NCI-H82 (cell line): Measurements from ENCODE around the gene LPAR6.

ENCODE experiments used
- DNase-seq: peaks from one replicate; lab custom pipeline; 2025; lab: John Stamatoyannopoulos, UW

LPAR6 gene

DNA sequence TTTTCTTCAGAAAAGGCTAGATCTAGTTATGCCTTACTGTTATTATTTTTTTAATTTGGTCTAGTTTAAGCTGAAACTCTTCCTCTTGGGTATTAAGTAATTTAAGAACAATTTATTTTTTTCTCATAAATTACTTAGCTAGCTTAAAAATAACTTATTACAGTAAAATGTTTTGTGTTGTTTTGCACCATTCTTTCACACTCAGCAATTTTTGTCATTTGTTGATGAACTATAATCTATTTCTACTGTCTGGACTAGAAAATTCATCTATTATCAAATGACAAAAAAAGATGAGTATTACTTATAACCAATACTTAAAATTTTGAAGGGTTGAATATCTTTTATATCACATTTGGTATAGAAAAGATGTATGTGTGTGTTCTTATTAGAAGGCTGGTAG, 1.6 kb upstream of the LPAR6 start:
- no peak for DNase-seq

DNA sequence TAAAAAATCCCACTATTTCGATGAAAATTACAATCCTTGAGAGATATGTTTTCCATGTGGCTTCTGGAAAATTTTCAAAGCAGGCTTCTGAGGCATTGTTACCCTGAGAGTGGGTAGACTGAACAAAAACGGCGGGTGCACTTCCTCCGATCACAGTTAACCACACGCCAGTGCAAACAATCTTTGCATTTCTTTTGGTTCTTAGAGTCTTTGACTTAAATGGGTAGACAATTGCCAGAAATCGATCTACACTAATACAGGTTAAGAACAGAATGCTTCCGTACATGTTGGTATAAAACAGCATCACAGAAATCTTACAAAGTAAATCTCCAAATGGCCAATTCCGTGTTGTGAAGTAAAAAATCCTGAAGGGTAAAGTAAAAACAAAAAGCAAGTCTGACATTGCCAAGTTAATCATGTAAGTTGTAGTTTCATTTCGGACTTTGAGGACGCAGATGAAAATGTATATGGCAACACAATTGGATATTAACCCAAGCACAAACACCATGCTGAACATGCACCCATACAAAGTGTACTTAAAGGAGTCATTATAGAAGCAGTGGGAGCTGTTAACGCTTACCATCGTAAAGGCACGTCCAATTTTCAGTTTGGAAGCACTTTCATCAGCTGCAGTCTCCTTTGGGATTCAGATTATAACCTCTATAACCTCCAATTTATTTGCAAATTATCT, 927 bp downstream of the LPAR6 start:
- no peak for DNase-seq

DNA sequence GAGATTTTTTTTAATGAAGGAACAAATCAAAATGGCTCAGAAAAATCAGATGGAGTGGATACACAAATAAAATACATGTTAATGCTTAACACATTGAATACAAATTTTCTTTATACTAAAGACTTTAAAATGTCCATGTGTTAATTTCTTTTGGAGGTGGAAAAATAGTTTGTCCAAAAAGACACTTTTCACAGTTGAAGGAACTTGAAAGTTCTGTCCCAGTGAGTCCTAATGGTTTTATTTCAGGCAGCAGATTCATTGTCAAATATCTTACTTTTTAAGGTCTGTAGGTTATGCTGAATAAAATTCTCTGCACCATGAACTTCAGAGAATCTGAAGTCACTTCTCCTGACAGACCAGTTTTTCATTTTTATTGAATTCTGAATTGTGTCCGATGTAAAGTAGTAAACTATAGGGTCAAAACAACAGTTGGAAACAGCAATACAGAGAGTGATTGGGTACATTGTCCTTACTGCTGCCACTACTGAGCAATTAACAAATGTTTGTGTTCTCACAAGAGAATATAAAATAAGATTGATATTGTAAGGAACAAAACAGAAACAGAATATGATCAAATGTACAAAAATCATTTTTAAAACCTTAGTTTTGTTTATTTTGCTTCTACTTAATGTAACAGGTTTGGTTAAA, 1.6 kb downstream of the LPAR6 start:
- no peak for DNase-seq

DNA sequence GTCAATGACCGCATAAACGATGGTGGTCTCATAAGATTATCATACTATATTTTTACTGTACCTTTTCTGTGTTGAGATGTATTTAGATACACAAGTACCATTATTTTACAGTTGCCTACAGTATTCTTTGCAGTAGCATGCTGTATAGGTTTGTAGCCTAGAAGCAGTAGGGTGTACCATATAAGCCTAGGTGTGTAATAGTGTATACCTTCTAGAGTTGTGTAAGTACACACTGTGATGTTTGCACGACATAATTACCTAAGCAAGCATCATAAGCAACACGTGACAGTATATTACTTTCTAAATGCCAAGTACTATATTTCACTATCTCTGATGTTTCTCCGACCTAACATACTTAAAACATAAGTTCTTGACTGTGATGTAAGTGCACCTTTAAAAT, 2.7 kb downstream of the LPAR6 start:
- DNase-seq, result no peak

DNA sequence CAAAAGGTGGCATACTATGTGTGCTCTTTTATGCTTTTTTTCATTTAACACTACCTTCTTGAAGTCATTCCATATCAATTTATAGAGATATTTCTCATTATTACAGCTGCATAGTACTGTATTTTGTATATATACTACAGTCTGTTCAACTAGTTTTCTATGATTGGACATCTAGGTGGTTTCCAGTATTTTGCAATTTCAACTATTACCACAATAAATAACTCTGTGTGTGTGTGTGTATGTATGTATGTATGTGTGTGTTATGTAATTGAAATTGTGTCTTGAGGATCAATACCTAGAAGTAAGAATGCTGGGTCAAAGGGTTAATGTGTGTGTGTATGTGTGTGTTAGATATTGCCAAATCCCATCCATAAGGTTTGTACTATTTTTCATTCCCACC, 7.0 kb downstream of the LPAR6 start:
- DNase-seq, result no peak

DNA sequence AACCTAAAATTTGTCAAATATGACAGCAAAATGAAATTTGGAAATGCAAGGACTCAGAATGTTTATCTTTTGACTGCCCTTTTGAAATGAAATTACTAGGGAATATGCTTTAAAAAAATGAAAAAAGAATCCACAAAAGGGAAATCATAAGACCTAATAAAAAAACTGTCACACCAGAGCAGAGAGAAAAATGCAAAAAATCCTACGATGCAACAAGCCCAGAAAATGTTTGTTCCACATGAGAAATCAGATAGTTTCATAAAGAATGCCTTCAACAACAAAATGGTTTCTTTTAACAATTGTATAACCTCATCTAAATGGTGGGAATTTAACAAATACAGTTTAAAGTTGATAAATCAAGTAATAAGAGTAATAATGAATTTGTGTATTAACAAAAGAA, 8.0 kb downstream of the LPAR6 start:
- DNase-seq, result no peak

DNA sequence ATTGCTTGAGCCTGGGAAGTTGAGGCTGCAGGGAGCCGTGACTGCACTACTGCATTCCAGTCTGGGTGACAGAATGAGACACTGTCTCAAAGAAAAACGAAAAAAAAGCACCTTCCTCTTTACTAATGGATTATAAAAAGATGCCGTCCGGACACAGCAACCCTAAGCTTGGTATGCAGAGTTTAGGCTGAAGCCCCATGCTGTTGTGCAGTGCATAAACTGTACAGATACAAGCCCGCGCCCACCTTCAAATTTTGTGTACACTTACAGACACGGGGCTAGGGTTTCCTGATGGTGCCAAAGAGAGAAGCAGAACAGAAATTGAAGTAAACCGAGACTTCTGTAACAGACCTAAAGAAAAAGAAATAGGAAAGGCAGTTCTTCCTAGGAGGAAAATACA, 9.0 kb downstream of the LPAR6 start:
- DNase-seq, result no peak

DNA sequence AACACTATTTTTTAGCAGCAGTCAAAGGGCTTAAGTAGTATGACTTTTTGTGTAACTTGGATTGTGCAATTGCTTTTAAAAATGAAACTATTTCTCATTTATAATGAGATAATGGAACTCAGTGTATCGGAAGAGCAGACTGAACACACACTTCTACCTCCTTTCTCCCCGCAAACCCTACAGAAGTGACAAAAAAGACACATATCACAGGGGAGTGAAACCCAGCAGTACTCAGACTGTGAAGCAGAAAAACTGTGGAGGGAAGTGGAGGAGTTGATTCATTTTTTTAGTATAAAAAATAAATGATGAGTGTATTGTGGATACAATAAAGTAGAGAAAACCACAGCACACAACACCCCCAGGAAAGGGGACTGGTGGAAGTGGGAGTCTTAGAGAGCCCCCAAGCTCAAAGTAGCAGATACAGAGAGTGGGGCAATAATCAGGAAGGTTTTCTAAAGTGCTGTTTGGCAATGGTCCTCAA, 9.7 kb downstream of the LPAR6 start:
- no peak for DNase-seq

DNA sequence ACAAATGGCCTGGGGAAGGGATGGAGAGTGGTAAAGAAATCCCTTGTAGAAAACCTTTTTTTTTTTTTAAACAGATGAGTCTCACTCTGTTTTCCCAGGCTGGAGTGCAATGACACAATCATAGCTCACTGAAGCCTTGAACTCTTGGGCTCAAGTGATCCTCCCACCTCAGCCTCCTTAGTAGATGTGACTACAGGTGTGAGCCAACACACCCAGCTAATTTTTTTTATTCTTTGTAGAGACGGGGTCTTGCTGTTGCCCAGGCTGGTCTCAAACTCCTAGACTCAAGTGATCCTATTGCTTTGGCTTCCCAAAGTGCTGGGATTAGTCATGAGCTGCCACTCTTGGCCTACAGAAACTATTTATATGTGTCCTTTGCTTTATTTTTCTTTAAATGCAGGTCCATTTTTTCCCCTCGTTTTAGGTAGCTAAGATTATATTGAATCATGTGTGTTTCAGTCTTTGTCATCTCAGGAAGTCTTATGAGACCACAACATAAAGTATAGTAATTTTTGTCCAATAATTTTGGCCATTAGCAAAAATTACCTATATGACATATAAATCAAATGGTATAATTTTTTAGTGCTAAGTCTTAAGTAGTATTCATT, 10.5 kb downstream of the LPAR6 start:
- DNase-seq, result no peak

DNA sequence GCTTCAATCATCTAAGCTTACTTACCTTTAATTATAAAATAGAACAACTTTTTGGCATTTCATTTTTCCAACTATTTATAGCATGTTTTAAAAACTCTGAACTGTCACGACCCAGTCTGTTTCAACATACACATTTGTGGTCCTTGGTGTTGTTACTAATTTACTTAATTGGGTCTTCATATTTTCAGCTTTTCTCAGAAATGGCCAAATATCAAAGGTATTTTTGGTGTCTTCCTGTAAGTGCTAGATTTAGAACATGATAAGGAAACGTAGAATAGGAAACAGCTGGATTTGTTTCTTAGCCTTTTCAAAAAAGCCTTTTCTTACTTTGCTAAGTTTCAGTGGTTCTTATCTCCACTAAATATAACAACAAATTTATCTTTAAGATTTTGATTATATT, 11.4 kb downstream of the LPAR6 start:
- DNase-seq, result no peak

DNA sequence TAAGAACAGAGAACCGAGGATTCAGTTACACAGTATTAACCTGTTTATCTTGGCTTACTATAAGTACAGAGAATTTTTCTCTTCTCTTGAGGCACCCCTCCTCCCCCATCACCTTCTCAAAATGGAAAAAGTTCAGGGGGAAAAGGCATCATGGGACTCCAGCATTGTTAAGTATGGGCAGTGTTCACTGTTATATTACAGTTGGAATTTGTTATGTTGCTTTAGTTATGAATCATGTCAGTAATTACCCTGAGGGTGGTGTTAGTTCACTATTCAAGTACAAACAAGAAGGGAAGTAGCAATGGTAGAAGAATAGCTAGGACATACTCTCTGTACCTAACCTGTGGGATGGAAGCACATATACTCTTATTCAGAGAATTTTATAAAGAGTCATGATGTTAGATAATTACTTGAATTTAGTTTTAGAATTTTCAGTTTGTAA, 12.0 kb downstream of the LPAR6 start:
- no peak for DNase-seq

DNA sequence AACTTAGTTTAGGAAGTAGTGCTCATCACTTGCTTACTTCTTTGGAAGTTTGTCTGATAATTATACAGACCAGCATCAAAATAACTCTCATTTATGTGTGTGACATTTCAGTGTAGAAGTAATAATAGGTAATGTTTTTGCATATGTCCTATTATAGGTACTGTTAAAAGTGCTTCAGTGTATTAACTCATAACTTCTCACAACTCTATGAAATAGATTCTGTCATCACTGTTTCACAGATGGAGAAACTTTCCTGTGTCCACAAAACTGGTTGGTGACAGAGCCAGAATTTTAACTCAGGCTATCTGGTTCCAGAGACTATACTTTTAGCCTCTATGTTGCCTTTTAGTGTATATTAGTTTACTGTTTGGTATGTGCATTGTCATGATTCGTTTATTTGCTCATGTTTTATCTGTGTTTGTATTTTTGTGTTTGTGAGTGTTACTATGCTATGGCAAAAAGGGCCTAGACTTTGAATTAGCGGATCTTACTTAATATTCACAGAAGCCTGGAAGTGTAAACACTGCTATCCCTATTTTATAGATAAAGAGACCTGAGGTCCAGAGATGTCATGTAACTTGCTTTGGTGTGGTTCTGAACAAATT, 12.7 kb downstream of the LPAR6 start:
- no peak for DNase-seq

DNA sequence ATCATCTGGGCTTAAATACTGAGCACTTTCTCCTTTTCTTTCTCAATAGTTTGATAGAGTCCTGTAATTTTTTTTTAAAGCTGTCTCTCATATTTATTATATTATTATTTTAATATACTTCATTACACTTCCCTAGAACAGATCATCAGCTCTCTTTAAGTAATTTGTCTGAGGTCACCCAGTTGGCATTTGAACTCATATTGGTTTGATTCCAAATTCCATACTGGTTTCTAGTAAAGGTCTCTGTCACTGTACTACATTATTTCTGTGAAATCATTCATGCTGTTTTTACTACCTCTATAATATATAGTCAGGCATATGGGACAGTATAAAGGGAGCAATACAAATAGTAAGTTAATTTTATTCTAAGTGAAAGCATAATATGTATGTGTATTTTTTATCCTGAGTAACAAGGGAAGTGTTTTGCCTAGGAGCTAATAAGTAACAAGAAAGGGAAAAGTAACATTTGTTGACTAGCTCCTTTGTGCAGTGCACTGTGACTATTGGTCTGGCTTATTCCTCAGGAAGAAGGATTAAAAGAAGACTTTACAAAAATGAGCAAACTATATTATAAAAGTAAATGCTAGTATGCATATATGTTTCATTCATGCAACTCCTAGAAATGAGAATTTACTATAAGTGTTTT, 14.3 kb downstream of the LPAR6 start:
- DNase-seq, result no peak

DNA sequence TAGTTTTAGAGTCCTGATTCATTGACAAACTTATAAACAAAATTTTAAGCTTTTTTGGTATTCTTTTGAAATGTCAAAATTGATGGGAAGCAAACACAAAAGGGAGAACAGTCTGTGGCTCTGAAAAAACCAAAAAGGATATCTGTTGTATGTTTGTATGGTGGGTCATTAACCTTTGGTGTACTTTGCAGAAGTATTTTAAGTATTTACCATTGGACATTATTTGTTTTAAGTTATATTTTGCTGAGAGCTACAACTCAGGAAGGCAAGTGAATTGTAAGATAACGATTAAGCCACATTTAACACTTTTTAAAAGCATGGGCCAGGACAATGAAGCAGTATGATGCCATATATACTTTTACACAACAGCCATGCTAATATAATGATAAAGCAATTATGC, 15.2 kb downstream of the LPAR6 start:
- no peak for DNase-seq

DNA sequence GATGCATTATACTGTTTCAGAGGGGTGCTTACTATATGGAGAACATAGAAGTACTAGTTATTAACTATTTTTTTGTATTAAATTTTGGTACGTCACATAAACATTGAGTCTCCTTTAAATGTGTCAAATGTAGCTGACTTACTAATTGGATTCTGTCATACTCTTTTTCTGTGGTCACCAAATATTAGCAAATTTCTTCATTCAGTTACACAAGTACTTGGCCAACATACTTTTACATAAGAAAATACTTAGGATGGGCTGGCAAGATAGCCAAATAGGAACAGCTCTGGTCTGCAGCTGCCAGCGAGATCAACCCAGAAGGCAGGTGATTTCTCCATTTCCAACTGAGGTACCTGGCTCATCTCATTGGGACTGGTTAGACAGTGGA, 19.2 kb downstream of the LPAR6 start:
- DNase-seq, result no peak

DNA sequence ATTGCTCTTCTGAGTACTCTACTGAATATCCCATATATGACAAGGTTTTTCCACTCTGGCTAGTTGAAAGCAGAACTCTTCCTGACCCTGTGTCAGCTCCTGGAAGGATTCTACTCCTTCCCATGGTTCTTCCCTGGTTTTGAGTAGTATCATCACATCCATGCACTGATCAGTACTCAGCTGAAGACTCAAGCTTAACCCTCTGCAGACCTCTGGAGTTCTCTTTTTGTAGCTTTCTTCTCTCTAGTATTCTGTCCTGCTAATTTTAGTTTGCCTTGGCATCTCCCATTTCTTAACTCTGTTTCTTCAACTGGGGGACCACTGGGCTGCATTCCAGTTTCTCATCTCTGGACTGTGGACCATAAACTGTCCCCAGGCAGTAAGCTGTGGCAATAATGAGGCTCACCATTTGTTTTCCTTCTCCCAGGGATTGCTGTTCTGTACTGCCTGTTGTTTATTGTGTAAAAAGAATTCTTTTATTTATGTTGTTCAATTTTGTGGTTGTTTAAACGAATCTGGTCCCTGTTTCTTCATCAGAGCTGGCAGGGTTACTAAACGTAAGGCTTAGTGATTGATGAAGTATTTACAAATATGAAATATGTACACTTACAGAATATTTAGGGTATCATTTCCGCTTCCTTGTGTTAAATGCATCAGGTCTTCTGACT, 19.7 kb downstream of the LPAR6 start:
- DNase-seq, result no peak

DNA sequence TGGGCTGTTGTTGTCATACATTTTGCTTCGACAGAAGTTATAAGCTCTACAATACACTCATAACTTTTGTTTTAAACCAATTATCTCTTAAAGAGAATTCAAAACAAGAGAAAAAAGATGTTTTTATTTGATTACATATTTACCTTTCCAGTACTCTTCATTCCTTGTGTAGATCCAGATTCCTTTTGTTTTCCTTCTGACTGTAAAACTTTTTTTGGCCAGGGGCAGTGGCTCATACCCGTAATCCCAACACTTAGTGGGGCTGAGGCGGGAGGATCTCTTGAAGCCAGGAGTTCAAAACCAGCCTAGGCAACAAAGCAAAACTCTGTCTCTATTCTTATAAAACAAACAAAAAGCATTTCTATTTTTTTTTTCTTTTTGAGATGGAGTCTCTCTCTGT, 21.7 kb downstream of the LPAR6 start:
- DNase-seq, result no peak

DNA sequence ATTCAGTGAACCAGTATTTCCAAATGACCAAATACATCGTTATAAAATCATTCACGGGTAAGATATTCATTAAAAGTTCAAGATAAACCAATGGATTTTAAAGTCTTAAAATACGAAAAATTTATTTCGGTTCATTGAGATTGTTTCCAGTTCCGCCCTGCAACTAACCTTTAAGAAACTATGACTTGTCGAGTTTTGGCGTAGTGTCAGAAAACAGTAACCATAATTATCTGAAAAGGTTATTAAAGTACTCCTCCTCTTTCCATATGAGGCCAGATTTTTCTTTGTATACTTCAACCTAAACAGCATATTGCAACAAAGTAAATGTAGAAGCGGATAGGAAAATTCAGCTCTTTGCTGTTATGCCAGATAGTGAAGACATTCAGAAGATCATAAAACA, 26.1 kb downstream of the LPAR6 start:
- DNase-seq, result no peak

DNA sequence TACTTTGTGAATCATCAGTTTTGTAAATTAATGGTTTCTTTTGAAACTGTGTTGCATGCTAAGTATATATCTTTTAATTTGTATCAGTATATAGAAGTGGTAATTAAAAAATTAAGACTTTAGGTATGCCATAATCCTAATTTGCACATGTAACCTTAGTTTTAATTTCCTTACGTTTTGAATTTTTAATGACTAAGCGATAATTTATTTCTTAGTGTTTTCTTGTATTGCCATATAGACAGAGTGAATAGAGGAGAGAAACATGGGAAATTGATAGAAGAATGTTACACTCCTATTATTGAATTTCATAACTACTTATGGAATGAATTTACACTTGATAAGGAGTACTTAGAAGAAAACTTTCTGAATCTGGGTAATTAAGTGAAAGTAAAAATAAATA, 29.5 kb downstream of the LPAR6 start:
- DNase-seq, result no peak

DNA sequence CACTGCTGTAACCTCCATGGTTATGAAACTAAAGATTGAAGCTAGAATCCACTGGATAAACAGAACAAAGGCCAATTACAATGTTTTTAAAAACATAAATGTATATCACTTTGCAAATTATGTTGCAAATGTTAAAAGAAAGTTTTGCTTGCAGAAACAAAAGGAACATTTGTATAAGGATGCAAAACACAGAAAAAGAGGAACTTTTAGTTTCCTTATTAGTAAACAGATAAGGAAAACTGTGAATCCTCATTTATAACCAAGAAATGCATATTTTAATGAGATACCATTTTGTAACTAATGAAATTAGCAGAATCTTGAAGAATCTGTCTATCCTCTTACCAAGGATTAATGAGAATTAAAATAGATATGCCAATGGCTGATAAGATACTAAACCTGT, 32.3 kb downstream of the LPAR6 start:
- DNase-seq, result no peak

DNA sequence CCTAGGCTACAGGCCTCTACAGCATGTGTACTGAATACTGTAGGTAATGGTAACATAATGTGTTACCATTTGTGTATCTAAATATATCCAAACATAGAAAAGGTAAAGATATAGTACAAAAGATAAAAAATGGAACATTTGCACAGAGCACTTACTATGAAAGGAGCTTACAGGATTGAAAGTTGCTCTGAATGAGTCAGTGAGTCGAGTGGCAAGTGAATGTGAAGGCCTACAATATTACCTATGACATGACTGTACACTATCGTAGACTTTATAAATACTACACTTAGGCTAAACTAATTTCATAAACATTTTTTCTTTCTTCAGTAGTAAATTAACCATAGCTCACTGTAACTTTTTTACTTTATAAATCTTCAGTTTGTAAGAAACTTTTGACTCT, 35.1 kb downstream of the LPAR6 start:
- no peak for DNase-seq

DNA sequence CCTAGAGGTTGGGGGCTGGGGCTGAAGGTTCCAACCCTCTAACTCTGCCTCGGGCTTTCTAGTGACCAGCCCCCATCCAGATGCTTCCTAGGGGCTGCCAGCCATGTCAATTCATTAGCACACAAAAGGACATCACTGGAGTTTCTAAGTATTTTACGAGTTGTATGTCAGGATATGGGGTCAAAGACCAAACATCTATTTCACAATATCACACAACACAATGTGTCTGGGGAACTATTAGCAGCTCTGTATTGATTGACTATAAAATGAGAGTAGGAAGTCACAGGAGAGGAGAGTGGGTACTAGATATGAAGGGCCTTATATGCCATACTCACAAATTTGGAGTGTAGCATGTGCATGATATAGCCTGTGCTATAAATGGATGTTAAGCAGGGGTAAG, 42.1 kb downstream of the LPAR6 start:
- DNase-seq, result no peak
